NCI-H460 (cell line): Measurements from ENCODE around the gene GNAI3. TPM values are rescaled to one million over a fixed set of nuclear protein-coding genes. Genes with fewer than 3 reads are reported as not detected.

Source experiments
- DNase-seq: peaks from one replicate; pipeline ENCODE4 v3.0.0-alpha.2; 2016; ENCODE audit warnings: low read depth; ENCODE audit errors: extremely low read depth
- polyA plus RNA-seq: library from polyadenylated mRNA; depleted of rRNA; stranded (reverse); fragments of >200 nt; gene quantifications from 2 replicates; pipeline ENCODE4 v1.2.3, GENCODE V29; 2014; cell fraction: nucleus; rRNA removed
- total RNA-seq: library from RNA; depleted of rRNA; stranded (reverse); fragments of >200 nt; shearing (Covaris generic); gene quantifications from 2 replicates; pipeline ENCODE4 v1.2.3, GENCODE V29; 2014; rRNA removed

Gene GNAI3
- total RNA-seq: 7.6 and 8.5 TPM in 2 replicates
- 3.1 and 4.0 TPM in 2 replicates for polyA plus RNA-seq

DNA sequence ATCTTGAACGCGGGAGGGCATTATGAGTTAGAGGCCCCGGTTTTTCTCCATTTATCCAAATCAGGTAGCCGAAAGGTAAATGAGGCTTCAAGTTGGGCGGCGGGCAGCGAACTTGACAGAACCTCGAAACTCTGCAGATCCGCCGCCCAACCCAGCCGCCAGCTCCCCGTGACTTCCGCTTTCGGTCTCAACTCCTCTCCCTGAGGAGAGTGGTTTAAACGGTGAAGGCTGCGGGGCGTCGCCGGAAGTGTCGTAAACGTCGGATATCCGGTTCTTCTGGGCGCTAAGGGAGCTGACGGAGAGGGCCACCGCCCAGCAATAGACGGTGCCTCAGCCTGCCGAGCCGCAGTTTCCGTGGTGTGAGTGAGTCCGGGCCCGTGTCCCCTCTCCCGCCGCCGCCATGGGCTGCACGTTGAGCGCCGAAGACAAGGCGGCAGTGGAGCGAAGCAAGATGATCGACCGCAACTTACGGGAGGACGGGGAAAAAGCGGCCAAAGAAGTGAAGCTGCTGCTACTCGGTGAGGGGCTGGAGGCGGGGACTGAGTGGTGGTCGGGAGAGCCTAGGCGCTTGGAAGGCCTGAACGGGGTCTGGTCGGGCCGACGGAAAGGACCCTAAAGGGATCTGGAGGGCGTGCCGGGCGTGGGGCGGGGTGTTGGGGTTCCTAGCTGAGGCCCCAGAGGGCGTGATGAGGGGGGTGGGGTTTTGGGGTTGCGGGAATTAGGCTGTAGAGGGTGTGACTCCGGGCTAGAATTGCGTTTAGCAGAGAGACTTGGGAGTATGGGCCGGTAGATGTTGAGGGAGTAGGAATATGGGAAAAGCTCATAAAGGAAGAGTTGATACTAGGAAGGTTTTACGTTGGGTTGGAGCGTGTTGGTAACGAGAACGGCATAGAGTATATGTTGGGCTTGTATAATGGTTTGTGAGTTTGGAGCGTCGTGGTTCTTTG, at the start of gene GNAI3:
TSS of gene GNAI3 (plus strand) at position 295 of the 947 bp plus-strand sequence. CDS start at position 401, 106 bp downstream.
- peak; percentile 89 for DNase-seq

DNA sequence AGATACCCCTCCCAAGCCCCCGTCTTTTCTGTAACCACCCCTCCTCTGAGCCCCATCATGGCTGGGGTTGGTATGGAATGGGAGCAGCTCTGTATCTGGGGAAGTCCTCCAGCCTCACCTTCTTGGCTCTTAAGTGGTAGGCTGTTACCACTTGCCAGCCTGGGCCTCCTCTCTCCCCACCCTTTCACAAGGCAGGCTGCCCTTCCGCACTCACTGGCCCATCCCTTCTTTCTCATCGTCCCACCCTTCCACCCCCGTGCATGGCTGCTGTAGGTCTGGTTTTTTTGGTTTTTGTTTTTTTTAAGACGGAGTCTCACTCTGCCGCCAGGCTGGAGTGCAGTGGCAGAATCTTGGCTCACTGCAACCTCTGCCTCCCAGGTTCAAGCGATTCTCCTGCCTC, 49.3 kb upstream of the GNAI3 start:
- no peak for DNase-seq

DNA sequence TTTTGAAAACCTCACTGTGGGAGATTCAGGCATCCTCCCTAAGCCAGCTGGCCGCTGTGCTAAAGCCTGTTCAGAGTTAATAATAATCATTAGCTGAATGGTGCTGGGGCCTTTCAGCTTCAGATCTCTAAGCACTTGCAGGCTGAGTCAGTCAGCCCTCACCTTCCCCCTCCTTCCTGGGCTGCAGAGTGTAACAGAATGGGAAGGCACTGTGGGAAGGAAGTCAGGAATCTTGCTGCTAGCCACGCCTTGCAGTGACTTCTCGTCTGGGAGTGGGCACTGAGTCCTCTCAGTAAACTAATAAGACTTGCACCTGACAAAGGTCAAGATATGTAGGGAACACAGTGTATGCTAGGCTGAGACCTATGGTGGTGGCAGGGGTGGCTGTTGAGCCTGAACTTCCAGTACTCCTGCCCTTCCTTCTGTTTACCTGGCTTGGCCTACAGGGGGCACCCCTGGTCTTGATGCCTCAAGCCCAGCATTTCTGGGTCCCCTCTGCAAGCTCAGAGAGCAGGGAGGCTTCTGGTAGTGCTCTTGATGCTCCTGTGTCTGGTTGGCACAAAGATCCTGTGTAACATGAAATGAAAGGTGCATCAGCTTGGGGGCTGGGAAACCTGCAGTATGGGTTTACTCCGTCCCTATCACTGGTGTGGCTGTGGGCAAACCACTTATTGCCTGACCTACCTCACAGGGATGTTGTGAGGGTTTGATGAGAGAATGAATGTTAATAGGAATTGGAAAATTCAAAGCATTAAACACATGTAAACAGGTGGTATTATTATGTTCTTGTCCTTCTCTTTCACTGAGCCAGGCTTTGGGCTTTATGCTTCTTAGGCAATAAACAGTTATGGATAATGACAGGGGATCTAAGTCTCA, 48.5 kb upstream of the GNAI3 start:
- DNase-seq: no peak

DNA sequence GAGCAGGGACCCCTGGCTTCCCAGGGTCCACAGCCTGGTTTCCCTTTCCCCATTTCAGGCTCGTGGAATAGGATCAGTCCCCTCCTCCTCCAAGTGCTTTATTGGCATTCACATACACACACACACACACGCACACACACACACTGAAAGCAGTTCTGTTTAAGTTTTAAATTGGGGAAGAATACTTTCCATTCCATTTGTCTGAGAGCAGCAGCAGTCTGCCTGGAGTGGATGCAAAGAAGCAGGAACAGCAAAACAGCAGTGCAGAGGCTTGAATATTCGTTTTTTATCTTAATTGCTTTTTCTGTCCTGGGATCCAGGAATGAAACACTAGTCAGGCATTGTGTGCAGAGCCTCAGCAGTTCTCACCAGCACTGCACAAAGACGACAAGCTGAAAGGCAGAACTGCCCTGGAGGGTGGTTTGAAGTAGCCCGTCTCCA, 47.5 kb upstream of the GNAI3 start:
- DNase-seq: no peak

DNA sequence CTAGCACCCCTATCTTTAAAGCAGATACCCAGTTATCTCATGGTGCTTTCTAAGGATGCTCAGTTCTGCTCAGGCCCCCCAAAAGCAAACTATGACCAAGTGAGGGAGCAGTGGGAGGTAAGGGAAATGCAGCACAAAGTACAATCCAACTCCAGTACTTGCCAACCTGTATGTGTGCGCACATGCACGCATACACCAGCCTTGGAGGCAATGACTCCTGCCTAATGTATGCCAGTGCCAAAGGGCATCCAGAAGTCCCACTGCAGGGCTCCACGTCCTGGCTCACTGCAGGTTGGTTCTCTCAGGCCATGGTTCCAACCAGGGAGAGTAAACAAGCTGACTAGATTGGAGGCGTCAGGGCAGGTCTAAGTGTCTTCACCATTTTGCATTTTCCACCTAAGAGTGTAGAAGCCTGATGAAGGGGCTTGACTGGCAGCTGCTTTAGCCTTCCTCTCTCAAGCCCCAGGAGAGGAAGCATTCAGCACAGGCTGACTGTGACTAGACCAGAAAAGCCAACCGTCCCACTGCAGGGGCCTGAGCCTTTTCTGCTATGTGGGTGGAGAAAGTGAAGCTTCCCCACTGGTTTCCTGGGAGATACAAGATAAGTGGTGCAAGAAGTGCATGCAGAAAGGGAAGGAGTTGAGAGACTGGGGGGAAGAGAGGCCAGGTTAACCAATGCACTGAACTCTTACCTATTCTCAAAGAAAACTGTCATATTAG, 46.6 kb upstream of the GNAI3 start:
- DNase-seq: no peak

DNA sequence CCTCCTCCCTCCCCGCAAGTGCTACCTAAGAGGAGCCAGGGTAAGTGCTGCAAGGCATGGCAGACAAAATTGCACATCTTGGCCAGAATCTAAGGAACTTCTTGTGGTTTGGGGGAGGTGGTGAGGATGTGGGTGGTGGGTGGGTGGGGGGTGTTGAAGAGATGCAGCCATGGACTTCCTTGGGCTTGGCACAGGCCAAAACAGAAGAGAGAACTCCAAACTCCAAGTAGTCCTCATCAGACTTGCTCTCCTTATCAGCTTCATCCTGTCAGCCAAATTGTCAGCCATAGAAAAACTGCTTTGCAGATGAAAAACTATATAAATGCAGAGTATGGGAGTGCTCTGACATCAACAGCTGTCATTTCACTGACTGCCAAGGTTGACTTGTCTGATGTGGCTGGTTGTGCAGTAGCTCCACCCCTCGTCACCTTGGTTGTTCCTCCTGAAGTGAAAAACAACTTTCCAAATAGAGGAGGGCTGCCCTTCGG, 46.0 kb upstream of the GNAI3 start:
- DNase-seq: no peak

DNA sequence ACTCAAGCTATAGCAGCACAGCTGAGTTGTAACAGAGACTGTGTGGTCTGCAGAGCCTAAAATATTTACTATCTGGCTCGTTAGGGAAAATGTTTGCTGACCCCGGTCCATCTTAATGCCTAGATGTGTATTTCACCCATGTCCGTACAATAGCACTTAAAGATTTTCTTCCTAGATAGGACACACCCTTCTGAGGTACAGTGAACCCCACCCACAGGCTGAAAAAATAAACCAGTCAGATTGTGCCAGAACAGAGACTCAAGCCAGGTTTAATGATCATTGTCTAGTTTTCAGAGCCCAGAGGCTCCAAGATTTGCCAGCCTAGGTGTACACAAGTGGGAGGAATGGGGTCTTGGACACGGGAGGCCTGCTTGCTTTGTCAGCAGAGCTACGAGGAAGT, 44.5 kb upstream of the GNAI3 start:
- DNase-seq: no peak

DNA sequence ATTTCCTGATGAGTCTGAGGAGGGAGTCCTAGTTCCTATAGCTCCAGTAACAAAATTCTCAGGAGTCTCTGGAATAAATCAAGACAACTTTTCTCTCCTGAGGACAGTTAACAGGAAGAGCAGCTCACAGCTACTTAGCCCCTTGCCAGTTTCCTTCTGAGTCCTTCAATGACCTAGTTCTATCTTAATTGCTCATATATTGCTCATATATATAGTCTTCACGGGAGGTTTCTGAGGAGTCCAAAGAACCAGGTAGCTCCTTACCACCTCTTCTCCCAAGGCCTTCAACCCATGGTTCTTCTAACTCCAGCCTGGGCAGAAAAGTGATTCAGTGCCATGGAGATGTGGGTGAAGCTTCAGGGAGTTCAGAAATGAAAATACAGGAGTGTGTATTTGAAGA, 43.4 kb upstream of the GNAI3 start:
- DNase-seq: no peak

DNA sequence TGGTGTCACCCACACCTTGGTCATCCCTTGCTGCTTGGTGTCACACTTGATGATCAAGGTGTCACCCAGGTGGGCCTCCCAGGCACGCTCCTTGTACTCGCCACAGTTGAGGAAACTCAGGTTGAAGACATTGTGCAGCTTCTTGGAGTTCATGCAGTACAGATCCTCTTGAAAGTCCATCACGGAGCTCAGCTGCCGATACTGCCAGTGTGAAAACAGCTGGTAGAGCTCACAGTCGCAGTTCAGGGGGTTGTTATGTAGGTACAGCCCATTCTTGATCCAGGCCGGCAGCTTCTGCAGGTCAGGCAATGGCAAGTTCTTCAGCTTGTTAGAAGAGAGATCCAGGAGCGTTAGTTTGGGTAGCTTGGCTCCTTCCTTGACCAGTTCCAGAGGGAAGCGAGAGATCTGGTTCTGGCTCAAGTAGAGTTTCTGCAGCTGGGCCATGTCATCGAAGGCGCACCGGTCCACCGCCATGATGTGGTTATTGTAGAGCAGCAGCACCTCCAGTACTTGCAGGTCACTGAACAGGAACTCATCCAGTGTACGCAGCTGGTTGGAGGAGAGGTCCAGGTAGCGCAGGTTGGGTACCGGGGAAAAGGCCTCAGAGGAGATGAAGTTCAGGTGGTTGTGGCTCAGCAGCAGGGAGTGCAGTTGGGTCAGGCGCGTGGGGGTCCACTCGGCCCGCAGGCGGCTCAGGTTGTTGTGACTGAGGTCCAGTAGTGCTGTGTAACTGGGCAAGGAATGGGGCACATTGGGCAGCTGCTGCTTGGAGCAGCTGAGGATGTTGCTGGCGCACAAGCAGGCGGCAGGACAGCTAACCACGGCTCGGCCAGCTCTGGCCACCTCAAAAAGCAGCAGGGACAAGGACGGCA, 40.2 kb upstream of the GNAI3 start:
- DNase-seq: no peak

DNA sequence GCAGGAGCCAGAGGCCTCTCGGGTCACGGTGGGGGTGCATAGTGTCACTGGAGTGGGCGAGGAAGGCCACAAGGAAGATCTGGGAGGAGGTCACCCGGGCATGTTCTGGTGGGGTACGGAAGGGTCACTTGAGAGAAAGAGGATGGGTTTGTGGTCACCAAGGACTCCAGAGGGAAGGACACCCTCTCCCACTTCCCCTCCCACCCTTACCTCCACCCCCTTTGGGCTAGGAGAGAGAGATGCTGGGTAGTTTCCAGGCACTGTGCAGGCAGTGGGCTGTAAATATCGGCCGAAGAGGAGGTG, 39.6 kb upstream of the GNAI3 start:
- no peak for DNase-seq

DNA sequence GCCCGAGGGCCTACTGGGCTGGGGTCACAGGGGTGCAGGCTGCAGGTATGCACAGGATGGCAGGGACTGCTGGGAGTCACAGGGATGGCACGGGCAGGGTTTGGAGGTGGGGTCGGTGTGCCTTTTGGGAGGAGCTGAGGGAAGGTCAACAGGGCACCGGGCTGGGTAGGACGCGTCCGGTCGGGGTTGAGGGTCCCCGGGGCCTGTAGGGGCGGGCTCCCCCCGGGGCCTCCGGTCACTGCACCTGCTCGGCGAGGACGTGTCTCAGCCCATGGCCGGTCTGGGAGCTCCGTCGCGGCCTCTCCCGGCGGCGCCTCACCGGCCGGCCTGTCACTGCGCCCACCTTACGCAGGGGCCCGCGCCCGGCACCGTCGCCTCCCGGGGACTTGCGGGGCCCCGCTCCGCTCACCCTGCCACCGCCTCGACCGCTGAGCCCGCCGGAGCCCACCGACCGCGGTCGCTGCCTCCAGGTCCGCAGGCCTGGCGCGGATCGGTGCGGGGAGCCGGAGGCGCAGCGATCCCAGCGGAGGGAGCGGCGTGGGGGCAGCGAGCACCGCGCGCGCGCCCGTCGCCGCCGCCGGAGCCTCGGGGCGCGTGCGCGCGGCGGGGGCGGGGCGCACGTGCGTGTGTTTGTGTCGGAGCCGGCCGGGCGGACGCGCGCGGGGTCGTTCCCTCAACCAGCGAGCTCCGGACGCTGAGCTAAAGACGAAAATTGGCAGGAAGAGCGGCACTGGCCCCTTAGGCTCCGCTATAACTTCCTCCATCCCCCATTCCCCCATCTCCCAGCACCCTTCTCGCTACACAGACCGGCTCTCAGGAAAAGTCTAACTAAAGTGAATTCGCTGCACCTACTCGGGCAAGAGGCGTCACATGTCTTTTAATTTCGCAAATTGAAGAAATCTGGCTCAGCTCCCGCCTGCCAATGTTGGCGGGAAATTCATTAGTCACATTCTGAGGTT, 39.0 kb upstream of the GNAI3 start, which contains the start of gene AMIGO1:
TSS of gene AMIGO1 (minus strand) at position 552 of the 959 bp plus-strand sequence. CDS start 815 bp downstream, outside the sequence.
- no peak for DNase-seq

DNA sequence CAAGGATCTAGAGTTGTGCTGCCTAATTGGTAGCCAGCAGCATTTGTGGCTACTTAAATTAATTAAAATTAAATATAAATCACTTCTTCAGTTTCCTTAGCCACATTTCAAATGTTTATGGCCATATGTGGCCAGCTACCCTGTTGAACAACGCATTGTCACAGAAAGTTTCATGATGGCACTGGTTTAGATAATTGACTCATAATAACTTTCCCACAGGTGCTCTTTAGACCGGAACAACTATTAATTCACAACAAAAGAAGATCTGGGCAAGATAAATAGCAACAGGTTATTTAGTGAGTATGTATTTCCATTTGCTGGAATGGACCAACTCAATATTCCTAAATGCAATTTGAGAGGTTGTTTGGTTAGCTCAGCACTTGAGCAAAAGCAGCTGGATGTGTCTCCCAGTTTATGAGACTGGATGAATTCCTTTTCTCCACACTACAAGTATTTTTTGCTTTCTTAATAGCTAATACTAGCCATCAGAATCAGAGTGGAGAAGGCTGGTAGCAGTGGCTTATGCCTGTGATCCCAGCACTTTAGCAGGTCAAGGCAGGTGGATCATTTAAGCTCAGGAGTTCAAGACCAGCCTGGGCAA, 35.2 kb upstream of the GNAI3 start:
- DNase-seq: no peak

DNA sequence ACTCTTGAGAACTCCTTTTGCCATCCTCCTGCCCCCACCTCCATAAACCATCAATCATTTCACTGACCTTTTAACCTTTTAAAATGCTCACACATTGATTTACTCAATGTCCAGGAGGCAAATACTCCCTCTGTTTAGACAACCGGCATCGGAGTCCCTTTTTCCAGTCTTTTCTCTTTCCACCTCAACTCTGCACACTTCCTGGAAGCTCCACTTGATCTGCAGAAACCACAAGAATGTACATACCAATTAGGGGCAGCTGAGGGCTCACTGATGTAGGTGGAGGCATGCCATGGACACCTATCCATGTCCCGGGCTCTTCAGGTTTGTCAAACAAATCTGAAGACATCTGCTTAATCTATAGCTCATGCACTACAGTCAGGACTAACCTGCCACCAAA, 33.6 kb upstream of the GNAI3 start:
- DNase-seq: no peak

DNA sequence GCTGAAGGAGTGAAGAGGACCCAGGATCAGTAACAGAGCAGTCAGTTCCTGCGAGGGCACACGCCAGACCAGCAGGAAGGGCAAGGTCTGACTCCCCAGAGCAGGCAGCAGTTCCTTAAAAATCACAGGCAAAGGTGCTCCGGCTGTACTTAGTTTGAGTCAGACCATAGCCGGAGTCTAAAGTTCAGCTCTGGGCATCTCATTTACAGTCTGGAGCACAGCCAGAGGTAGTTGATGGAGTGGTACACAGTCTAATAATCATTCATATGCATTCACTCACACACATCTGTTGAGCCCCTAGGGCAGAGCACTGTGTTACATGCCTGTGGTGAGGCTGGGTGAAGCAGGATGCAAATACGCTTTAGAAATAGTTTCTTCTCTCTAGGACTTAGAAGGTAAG, 31.5 kb upstream of the GNAI3 start:
- no peak for DNase-seq

DNA sequence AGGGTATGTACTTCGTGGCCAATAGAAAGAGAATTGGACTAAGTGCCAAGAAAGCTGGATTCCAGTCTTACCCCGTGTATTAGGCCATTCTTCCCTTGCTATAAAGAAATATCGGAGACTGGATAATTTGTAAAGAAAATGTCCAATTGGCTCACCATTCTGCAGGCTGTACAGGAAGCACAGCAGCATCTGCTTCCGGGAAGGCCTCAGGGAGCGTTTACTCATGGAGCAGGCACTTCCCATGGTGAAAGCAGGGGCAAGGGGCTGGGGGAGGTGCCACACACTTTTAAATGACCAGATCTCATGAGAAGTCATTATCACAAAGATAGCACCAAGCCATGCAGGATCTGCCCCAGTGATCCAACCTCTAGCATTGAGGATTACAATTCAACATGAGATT, 31.1 kb upstream of the GNAI3 start:
- no peak for DNase-seq

DNA sequence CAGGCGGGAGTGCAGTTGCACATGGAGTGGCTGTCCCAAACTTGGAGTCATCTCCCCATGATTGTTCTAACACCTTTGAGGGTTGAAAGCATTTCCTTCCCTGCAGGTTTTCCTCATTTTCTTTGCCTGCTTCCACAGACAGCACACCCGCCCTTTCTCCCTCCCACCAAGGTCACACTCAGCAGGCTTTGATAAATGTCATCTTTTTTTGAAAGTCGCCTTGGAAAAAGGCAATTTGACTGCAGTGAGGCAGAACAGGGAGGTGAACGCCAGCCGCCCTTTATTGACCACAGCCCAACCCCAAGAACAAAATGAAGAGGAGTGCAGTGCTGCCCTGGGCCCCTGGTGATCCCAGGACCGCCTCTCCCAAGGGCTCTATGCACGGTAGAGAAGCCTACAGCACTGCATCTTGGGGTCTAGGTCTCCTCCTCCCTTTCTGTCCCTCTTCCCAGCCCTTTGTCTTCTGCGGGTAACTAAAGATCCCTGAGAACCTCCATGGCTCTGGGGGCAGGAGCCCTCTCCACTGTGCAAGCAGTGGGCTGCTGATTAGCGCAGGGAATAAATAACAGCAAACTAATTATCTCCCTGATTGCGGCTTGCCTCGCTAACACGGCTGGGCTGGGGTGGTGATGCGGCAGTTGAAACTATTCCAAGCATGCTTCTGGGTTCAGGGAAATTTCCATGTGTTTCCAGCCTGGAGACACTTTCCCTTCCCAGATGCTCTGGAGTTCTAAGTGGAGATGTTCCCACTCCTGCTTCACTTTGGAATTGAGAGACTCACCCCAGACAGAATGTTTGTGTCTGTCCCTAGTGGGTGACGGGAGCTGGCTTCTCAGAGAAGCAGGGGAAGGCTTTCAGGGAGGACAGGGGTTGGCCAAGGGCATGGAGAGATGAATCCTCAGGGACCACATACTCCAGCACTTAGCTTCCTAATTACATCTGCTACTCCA, 27.1 kb upstream of the GNAI3 start:
- no peak for DNase-seq

DNA sequence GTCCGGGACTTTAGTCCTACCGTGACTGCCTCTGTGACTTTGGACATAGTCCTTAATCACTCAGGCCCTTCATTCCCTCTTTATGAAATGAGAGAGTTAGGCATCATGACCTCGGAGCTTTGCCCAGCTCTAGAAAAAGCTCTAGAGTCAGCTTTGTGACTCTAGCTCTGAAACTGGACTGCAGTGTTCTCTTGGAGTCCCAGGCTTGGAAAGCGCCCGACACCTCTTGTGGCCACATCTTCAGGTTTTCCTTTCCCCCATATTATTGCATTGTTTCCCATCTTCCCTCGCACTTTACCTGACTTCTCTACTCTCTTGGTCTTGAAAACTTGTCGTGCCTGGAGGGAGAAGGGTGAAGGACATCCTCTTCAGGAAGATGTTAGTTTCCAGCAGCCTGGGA, 26.4 kb upstream of the GNAI3 start:
- no peak for DNase-seq
